ENCODE measurements around the gene PARP1. TPM values are rescaled to one million over a fixed set of nuclear protein-coding genes. Genes with fewer than 3 reads are reported as not detected.

The PARP1 gene
- total and polyA plus RNA-seq, 4 donors = 39.2 to 108 (median 60.3) TPM

GRCh38 chr1:226419284-226420029 lies 11.6 kb upstream of the PARP1 start:
- H3K4me1 ChIP-seq (ENCODE audit: control insufficient read depth in 4 of 4, insufficient read depth in 4 of 4, low read length in 3 of 4) = no peaks in the 10 kb centered on the region
- H3K9me3 ChIP-seq (ENCODE audit: control insufficient read depth in 4 of 4, low read length in 3 of 4) = no peaks in the 10 kb centered on the region
- no peak overlapping the region for H3K27ac ChIP-seq (ENCODE audit: low read depth in 1 of 2, low read length in 2 of 2)
- H3K4me3 ChIP-seq (ENCODE audit: low read depth in 1 of 3, low read length in 3 of 3) = no peak overlapping the region
- no peaks in the 10 kb centered on the region for H3K36me3 ChIP-seq (ENCODE audit: control insufficient read depth in 4 of 4, insufficient read depth in 3 of 4, low read depth in 1 of 4, low read length in 3 of 4)
- DNase-seq (ENCODE audit: low spot score) = no peak
- H3K27me3 ChIP-seq (ENCODE audit: control insufficient read depth in 4 of 4, insufficient read depth in 4 of 4, low read length in 3 of 4) = no peaks in the 10 kb centered on the region
- TF ChIP-seq JUND (IDR thresholded peaks at IDR 0.05) = no peak
- TF ChIP-seq CTCF (IDR thresholded peaks at IDR 0.05; ENCODE audit: low read depth, low read length, missing input control) = no peak
- TF ChIP-seq HNF4A (conservative IDR thresholded peaks at IDR 0.05) = no peak
- TF ChIP-seq REST (IDR thresholded peaks at IDR 0.05) = no peak
- no peak for TF ChIP-seq TAF1 (conservative IDR thresholded peaks at IDR 0.05)
- no peak for TF ChIP-seq FOXA2 (IDR thresholded peaks at IDR 0.05)
- no peak for TF ChIP-seq ZBTB33 (IDR thresholded peaks at IDR 0.05)
- no peak for TF ChIP-seq RXRA (IDR thresholded peaks at IDR 0.05)
- no peak for TF ChIP-seq EGR1 (IDR thresholded peaks at IDR 0.05; ENCODE audit: low read depth in 2 of 2)
- no peak overlapping the region for H3K9ac ChIP-seq (ENCODE audit: low read depth in 1 of 2, low read length in 2 of 2)
- WGBS = 88% methylated on average over 11 of the region's 11 CpGs

GRCh38 chr1:226417830-226418546 lies 10.1 kb upstream of the PARP1 start:
- DNase-seq (ENCODE audit: low spot score) = no peak
- no peaks in the 10 kb centered on the region for H3K27me3 ChIP-seq (ENCODE audit: control insufficient read depth in 4 of 4, insufficient read depth in 4 of 4, low read length in 3 of 4)
- TF ChIP-seq YY1 (IDR thresholded peaks at IDR 0.05) (no peak), HNF4G (IDR thresholded peaks at IDR 0.05) (no peak), NR2F2 (IDR thresholded peaks at IDR 0.05) (no peak), GABPA (IDR thresholded peaks at IDR 0.05 in 1 of 2, conservative IDR thresholded peaks at IDR 0.05 in 1 of 2) (no peak), JUND (IDR thresholded peaks at IDR 0.05) (no peak), CTCF (IDR thresholded peaks at IDR 0.05; ENCODE audit: low read depth, low read length, missing input control) (no peak), TAF1 (conservative IDR thresholded peaks at IDR 0.05) (no peak), MAX (IDR thresholded peaks at IDR 0.05) (no peak)
- H3K4me1 ChIP-seq (ENCODE audit: control insufficient read depth in 4 of 4, insufficient read depth in 4 of 4, low read length in 3 of 4) = no peaks in the 10 kb centered on the region
- no peak overlapping the region for H3K4me3 ChIP-seq (ENCODE audit: low read depth in 1 of 3, low read length in 3 of 3)
- no peaks in the 10 kb centered on the region for H3K9me3 ChIP-seq (ENCODE audit: control insufficient read depth in 4 of 4, low read length in 3 of 4)
- 76% methylated on average over 4 of the region's 4 CpGs for WGBS
- H3K9ac ChIP-seq (ENCODE audit: low read depth in 1 of 2, low read length in 2 of 2) = no peak overlapping the region
- no peaks in the 10 kb centered on the region for H3K36me3 ChIP-seq (ENCODE audit: control insufficient read depth in 4 of 4, insufficient read depth in 3 of 4, low read depth in 1 of 4, low read length in 3 of 4)
- no peak overlapping the region for H3K27ac ChIP-seq (ENCODE audit: low read depth in 1 of 2, low read length in 2 of 2)

Data from liver (tissue), 9 donors.